ENCODE measurements around the gene HEYL. TPM values are rescaled to one million over a fixed set of nuclear protein-coding genes. Genes with fewer than 3 reads are reported as not detected.

HEYL gene
- total RNA-seq, 6 experiments from 2014 or later = not detected

GRCh38 chr1:39654291-39654690, 14.8 kb upstream of the HEYL start:
- peaks cover 38% of the 10 kb centered on the region for H3K27me3 Mint-ChIP-seq (ENCODE audit: insufficient read depth)
- DNase-seq = no peak
- H3K4me3 Mint-ChIP-seq = no peak overlapping the region
- TF ChIP-seq CTCF (IDR thresholded peaks at IDR 0.05) = no peak
- no peaks in the 10 kb centered on the region for H3K36me3 Mint-ChIP-seq (ENCODE audit: low read depth)
- no peak overlapping the region for H3K27ac Mint-ChIP-seq
- no peaks in the 10 kb centered on the region for H3K9me3 Mint-ChIP-seq
- H3K4me1 Mint-ChIP-seq (ENCODE audit: low read depth) = peaks cover 9% of the 10 kb centered on the region; the same call in 1 of the 2 replicates

GRCh38 chr1:39653546-39654031, 14.1 kb upstream of the HEYL start:
- peaks cover 34% of the 10 kb centered on the region for H3K27me3 Mint-ChIP-seq (ENCODE audit: insufficient read depth)
- H3K4me1 Mint-ChIP-seq (ENCODE audit: low read depth) = peaks cover 9% of the 10 kb centered on the region; the same call in 1 of the 2 replicates
- H3K9me3 Mint-ChIP-seq = no peaks in the 10 kb centered on the region
- DNase-seq = peak; percentile 67
- H3K36me3 Mint-ChIP-seq (ENCODE audit: low read depth) = no peaks in the 10 kb centered on the region
- H3K4me3 Mint-ChIP-seq = no peak overlapping the region
- TF ChIP-seq CTCF (IDR thresholded peaks at IDR 0.05) = peak; percentile 97
- no peak overlapping the region for H3K27ac Mint-ChIP-seq

- no peaks in the 10 kb centered on the region for H3K9me3 Mint-ChIP-seq
- peaks cover 5% of the 10 kb centered on the region; the same call in 1 of the 2 replicates for H3K4me1 Mint-ChIP-seq (ENCODE audit: low read depth)
- no peak for DNase-seq
- no peak overlapping the region for H3K27ac Mint-ChIP-seq
- H3K36me3 Mint-ChIP-seq (ENCODE audit: low read depth) = no peaks in the 10 kb centered on the region
- TF ChIP-seq CTCF (IDR thresholded peaks at IDR 0.05) = no peak
- H3K27me3 Mint-ChIP-seq (ENCODE audit: insufficient read depth) = peaks cover 29% of the 10 kb centered on the region
- H3K4me3 Mint-ChIP-seq = no peak overlapping the region
Measured at GRCh38 chr1:39652554-39652953, 13.1 kb upstream of the HEYL start.

GRCh38 chr1:39652105-39652504, 12.7 kb upstream of the HEYL start:
- DNase-seq = no peak
- Mint-ChIP-seq H3K4me1 (ENCODE audit: low read depth) (peaks cover 3% of the 10 kb centered on the region; the same call in 1 of the 2 replicates), H3K4me3 (no peak overlapping the region), H3K27me3 (ENCODE audit: insufficient read depth) (peaks cover 26% of the 10 kb centered on the region), H3K36me3 (ENCODE audit: low read depth) (no peaks in the 10 kb centered on the region), H3K9me3 (no peaks in the 10 kb centered on the region), H3K27ac (no peak overlapping the region)
- TF ChIP-seq CTCF (IDR thresholded peaks at IDR 0.05) = no peak

GRCh38 chr1:39650431-39650830, 11.0 kb upstream of the HEYL start:
- Mint-ChIP-seq H3K27me3 (ENCODE audit: insufficient read depth) (peaks cover 17% of the 10 kb centered on the region), H3K27ac (no peak overlapping the region), H3K36me3 (ENCODE audit: low read depth) (no peaks in the 10 kb centered on the region), H3K4me1 (ENCODE audit: low read depth) (peaks cover 12% of the 10 kb centered on the region), H3K4me3 (no peak overlapping the region), H3K9me3 (no peaks in the 10 kb centered on the region)
- DNase-seq = no peak
- no peak for TF ChIP-seq CTCF (IDR thresholded peaks at IDR 0.05)

Data from HFFc6 (cell line).